A673 (cell line): ENCODE data around the gene ZMAT5. TPM values are rescaled to one million over a fixed set of nuclear protein-coding genes. Genes with fewer than 3 reads are reported as not detected.

Experiments used
- BruUV-seq: library from RNA; stranded (reverse); fragments of 400-500 nt; replicated peaks from 2 replicates; lab custom pipeline; 2021; lab: Mats Ljungman, UMichigan
- CTCF ChIA-PET: fragments of 300-600 bp; sonication (Branson Sonifier 250); formaldehyde crosslinking; loops from one replicate; lab custom pipeline; 2022; ENCODE audit warnings: antibody characterized with exemption; lab: Charles Lee
- POLR2A ChIA-PET: fragments of 300-600 bp; sonication (Branson Sonifier 250); formaldehyde crosslinking; loops from one replicate; lab custom pipeline; 2022; ENCODE audit warnings: antibody characterized with exemption; ENCODE audit not compliant: low non-redundant PET; lab: Charles Lee
- DNase-seq: peaks from one replicate; pipeline ENCODE4 v3.0.0-alpha.2; 2015; ENCODE audit warnings: low spot score
- H3K27ac ChIP-seq: fragments of 200-600 bp; sonication (generic); 2 replicates; pipeline ENCODE4 v1.5.1; 2016; ENCODE audit warnings: mixed run types, low read depth, mild to moderate bottlenecking, mixed read lengths, antibody characterized with exemption, low read length; ENCODE audit not compliant: poor library complexity, severe bottlenecking
- H3K27me3 ChIP-seq: fragments of 200-600 bp; sonication (generic); replicated peaks from 2 replicates; pipeline ENCODE4 v1.6.1; 2017; ENCODE audit warnings: mixed run types, low read depth, mild to moderate bottlenecking, mixed read lengths, antibody characterized with exemption, low read length; ENCODE audit not compliant: insufficient read depth, poor library complexity
- H3K36me3 ChIP-seq: fragments of 200-600 bp; sonication (generic); 2 replicates; pipeline ENCODE4 v1.6.1; 2016; ENCODE audit warnings: mixed run types, mild to moderate bottlenecking, mixed read lengths, antibody characterized with exemption, low read length; ENCODE audit not compliant: insufficient read depth, poor library complexity, severe bottlenecking
- H3K4me1 ChIP-seq: fragments of 200-600 bp; sonication (generic); 2 replicates; pipeline ENCODE4 v1.6.1; 2017; ENCODE audit warnings: mixed run types, mild to moderate bottlenecking, mixed read lengths, antibody characterized with exemption, low read length; ENCODE audit not compliant: insufficient read depth, poor library complexity, severe bottlenecking
- H3K4me3 ChIP-seq: fragments of 200-600 bp; sonication (generic); 2 replicates; pipeline ENCODE4 v1.5.1; 2016; ENCODE audit warnings: low read depth, mixed run types, mild to moderate bottlenecking, mixed read lengths, low read length; ENCODE audit not compliant: poor library complexity, severe bottlenecking
- H3K9me3 ChIP-seq: fragments of 200-600 bp; sonication (generic); 2 replicates; pipeline ENCODE4 v1.6.1; 2016; ENCODE audit warnings: mixed run types, low read depth, mild to moderate bottlenecking, mixed read lengths, antibody characterized with exemption, low read length; ENCODE audit not compliant: poor library complexity, severe bottlenecking
- EZH2 ChIP-seq: fragments of 200-600 bp; sonication (generic); IDR thresholded peaks from 2 replicates; pipeline ENCODE4 v1.6.1; 2017; ENCODE audit warnings: borderline replicate concordance, low read depth, mild to moderate bottlenecking, mixed read lengths, antibody characterized with exemption, low read length; ENCODE audit not compliant: poor library complexity, severe bottlenecking
- intact Hi-C: fragments of 100-400 bp; cut with micrococcal nuclease; formaldehyde crosslinking; loops from one replicate; pipeline ENCODE4 v1.10.0; 2022; ENCODE audit not compliant: unreplicated experiment
- total RNA-seq: library from RNA; stranded (reverse); gene quantifications from 2 replicates; pipeline ENCODE4 v1.2.3, GENCODE V29; 2021
- TF ChIP-seq, protein P1 (sequence below): fragments of 300-800, 200-600 bp; sonication (generic); conservative IDR thresholded peaks from 2 replicates; pipeline ENCODE4 v1.5.1; 2017; ENCODE audit warnings: low read depth, mild to moderate bottlenecking, antibody characterized with exemption, low read length, moderate library complexity, mixed read lengths

The ZMAT5 gene
- total RNA-seq, 1 experiment from 2014 or later, result 19.8 TPM

DNA sequence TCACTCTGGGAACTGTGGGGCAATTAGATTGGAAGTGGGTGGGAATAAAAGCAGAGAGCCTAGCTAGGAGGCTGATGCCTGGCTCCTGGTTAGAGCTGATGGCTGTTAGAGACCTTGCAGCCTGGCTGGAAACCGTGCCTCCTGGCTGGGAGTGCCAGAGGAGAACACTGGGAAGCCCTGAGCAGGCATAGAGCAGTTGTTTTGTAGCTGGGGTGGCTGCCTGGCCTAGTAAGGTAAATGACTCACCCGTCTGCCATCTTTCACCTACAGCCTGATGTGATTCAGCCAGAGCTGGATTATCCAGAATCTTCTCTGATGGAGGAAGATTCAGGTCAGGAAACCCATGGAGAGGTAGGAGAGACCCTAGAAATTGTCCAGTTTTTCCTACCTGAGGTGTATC, 6.4 kb upstream of the ZMAT5 start:
- no TSS peak for BruUV-seq
- POLR2A ChIA-PET, result no interaction called here
- intact Hi-C loops, result loop anchor here (10.0 kb wide), 1 partner anchor 232 kb away; no protein-coding TSS in a partner anchor
- Histone ChIP-seq H3K27ac (no peak overlapping the region), H3K9me3 (no peaks in the 10 kb centered on the region), H3K4me1 (no peaks in the 10 kb centered on the region), H3K27me3 (no peaks in the 10 kb centered on the region), H3K4me3 (no peak overlapping the region), H3K36me3 (peaks cover 18% of the 10 kb centered on the region)
- DNase-seq, result no peak
- no peak for TF ChIP-seq EZH2
- TF ChIP-seq, protein P1, sequence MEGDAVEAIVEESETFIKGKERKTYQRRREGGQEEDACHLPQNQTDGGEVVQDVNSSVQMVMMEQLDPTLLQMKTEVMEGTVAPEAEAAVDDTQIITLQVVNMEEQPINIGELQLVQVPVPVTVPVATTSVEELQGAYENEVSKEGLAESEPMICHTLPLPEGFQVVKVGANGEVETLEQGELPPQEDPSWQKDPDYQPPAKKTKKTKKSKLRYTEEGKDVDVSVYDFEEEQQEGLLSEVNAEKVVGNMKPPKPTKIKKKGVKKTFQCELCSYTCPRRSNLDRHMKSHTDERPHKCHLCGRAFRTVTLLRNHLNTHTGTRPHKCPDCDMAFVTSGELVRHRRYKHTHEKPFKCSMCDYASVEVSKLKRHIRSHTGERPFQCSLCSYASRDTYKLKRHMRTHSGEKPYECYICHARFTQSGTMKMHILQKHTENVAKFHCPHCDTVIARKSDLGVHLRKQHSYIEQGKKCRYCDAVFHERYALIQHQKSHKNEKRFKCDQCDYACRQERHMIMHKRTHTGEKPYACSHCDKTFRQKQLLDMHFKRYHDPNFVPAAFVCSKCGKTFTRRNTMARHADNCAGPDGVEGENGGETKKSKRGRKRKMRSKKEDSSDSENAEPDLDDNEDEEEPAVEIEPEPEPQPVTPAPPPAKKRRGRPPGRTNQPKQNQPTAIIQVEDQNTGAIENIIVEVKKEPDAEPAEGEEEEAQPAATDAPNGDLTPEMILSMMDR, result no peak
- CTCF ChIA-PET, result no interaction called here

DNA sequence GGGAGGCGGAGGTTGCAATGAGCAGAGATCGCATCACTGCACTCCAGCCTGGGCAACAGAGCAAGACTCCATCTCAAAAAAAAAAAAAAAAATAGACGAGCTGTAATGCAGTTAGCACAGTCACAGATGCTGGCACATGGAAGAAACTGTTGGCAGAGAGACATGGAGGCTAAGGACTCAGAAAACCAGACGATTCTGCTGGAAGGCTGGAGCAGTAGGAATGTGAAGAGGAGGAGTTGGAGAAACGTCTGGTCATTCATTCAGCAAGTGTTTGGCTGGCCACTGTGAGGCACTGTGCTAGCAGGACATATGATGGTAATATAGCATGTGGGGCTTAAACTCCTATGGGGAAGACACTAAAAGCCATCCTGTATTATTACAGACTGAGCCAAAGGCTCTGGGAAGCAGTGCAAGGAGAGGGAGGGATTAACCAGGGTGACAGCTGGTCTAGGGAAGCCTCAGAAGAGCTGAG, 5.4 kb upstream of the ZMAT5 start:
- BruUV-seq, result no TSS peak
- ChIA-PET CTCF (no interaction called here), POLR2A (no interaction called here)
- Histone ChIP-seq H3K36me3 (peaks cover 18% of the 10 kb centered on the region), H3K27me3 (no peaks in the 10 kb centered on the region), H3K4me3 (no peak overlapping the region), H3K9me3 (no peaks in the 10 kb centered on the region), H3K4me1 (no peaks in the 10 kb centered on the region), H3K27ac (no peak overlapping the region)
- no peak for TF ChIP-seq EZH2
- TF ChIP-seq, protein P1, result peak; percentile 64
- intact Hi-C loops, result loop anchor here (10.0 kb wide), 1 partner anchor 233 kb away; no protein-coding TSS in a partner anchor
- peak; percentile 61 for DNase-seq

DNA sequence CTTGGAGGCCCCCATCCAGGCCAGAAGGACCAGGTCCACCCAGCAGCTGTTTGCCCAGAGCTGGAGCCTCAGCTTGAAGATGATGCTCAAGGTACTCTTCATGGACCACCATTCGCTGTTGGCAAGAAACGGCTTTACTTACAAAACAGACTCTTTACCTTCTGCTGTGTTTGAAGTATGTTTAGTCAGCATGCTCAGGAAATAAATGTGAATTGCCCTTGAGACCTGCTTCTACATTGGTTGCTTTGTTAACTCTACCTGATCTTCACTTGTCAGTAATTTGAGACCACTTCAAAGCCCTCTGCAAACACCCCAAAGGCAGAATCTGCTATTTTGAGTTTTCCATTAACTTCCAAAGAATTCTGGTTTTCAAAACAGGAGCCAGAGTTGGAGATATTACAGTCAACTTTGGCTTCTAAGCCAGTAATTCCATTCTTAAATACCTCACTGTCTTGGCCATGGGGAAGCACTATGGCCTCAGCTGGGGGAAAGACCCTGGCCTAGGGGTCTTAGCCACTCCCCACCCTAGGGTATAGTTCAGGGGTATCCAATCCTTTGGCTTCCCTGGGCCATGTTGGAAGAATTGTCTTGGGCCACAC, 3.0 kb upstream of the ZMAT5 start:
- POLR2A ChIA-PET, result interaction anchor here (0.6 kb wide), 1 partner anchor 399 kb away, joined by 6 read pairs; no protein-coding TSS in a partner anchor
- TF ChIP-seq EZH2, result no peak
- TF ChIP-seq, protein P1, result no peak
- Histone ChIP-seq H3K36me3 (peaks cover 18% of the 10 kb centered on the region), H3K27ac (no peak overlapping the region), H3K9me3 (no peaks in the 10 kb centered on the region), H3K4me1 (no peaks in the 10 kb centered on the region), H3K27me3 (no peaks in the 10 kb centered on the region), H3K4me3 (no peak overlapping the region)
- intact Hi-C loops, result loop anchor here (10.0 kb wide), 1 partner anchor 235 kb away; no protein-coding TSS in a partner anchor
- no peak for DNase-seq
- CTCF ChIA-PET, result no interaction called here
- no TSS peak for BruUV-seq
